KOPT-K1 (cell line): Measurements from ENCODE around the gene KIF14.
"Not testable (repeated sequence)": the region's sequence is repeated elsewhere in the genome, so short reads cannot be mapped to it uniquely, and the experiment has no call there.

Experiments used
- H3K27ac ChIP-seq: fragments of 200-600 bp; sonication (generic); 2 replicates; pipeline ENCODE4 v1.5.1; 2016; ENCODE audit warnings: antibody characterized with exemption, mild to moderate bottlenecking, low read depth, low read length; ENCODE audit not compliant: poor library complexity, severe bottlenecking
- H3K36me3 ChIP-seq: fragments of 200-600 bp; sonication (generic); 2 replicates; pipeline ENCODE4 v1.5.1; 2017; ENCODE audit warnings: antibody characterized with exemption, mild to moderate bottlenecking, low read length, moderate library complexity; ENCODE audit not compliant: insufficient read depth
- H3K9me3 ChIP-seq: fragments of 200-600 bp; sonication (generic); 2 replicates; pipeline ENCODE4 v1.5.1; 2017; ENCODE audit warnings: antibody characterized with exemption, low read length, mild to moderate bottlenecking; ENCODE audit not compliant: insufficient read depth, poor library complexity, severe bottlenecking

Gene KIF14

DNA sequence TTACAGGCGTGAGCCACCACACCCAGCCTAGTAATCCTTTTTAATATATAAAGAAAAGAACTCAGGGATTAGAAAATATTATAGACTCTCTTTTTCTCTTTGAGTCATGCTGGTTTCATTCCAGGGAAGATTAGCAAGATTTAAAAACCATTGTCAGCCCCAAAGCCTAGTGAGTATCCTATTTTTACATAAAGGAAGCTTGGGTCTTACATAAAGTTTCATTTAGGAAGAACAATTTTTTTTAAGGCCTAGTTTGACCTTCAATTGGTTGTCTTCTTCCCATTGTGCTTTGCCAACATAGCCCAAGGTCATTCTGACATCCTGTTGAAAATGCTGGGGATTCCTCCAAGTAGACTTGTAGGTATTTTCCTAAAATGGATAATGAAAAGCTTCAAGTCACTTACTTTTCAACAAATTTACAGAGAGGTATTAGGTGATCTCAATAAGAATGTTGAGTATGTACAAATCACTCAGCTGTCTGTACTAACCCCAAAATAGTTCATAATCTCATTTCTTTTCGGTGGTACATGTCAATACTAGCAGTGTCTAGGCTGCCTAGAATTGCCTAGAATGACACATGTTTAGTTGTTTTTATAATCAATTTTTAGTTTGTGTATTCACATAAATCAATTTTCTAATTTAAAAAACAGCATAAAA, 4.3 kb upstream of the KIF14 start:
- no peak overlapping the region for H3K27ac ChIP-seq
- no peaks in the 10 kb centered on the region for H3K9me3 ChIP-seq
- H3K36me3 ChIP-seq, result no peaks in the 10 kb centered on the region

GRCh38 chr1:200619894-200620272, 668 bp downstream of the KIF14 start:
- Histone ChIP-seq H3K27ac (peak overlapping the region; percentile 93), H3K9me3 (no peaks in the 10 kb centered on the region), H3K36me3 (peaks cover 42% of the 10 kb centered on the region)

DNA sequence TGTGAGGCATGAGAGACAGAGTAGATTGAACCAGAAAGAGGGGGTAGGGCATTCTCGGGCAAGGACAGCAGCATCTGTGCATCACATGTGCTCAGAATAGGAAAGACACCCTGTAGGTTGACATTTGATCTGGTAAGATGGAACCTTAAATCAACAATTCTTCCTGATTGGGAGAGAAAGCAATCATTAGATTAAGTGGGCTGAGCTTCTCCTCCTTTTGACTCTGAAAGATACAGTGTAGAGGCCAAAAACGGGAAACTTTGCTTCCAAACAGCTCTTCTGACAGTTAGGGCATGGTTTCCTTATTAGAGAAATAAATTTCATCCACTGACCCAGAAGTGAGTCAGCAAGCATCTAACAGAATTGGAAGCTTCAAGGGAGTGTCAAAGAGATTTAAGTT, 9.7 kb downstream of the KIF14 start:
- Histone ChIP-seq H3K9me3 (no peaks in the 10 kb centered on the region), H3K36me3 (peaks cover 99% of the 10 kb centered on the region), H3K27ac (no peak overlapping the region)

GRCh38 chr1:200602632-200603031, 17.9 kb downstream of the KIF14 start:
- Histone ChIP-seq H3K36me3 (peaks cover 99% of the 10 kb centered on the region), H3K27ac (no peak overlapping the region)

DNA sequence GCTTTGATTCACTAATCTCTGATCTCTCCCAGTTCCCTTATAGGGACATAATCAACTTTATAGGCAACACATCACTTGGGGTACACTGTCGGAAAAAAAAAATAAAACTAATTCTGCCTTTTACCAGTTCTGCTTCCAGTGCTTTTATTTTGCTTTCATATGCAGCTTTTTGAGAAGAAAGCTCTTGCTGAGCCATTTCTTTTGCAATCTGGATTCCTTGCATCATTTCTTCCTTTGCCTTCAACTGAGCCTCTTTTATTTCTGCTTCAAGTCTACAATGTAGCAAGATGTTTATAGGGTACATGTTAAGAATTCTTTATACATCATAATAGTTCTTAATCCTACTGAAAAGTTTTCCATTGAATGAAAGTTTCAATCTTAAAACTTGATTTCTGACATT, 30.6 kb downstream of the KIF14 start:
- H3K36me3 ChIP-seq, result peaks cover 99% of the 10 kb centered on the region
- H3K27ac ChIP-seq, result no peak overlapping the region
- H3K9me3 ChIP-seq, result no peaks in the 10 kb centered on the region

More at GRCh38 chr1:200602632-200603031, 17.9 kb downstream of the KIF14 start:
- H3K9me3 ChIP-seq, result no peaks in the 10 kb centered on the region

- H3K27ac ChIP-seq, result no peak overlapping the region
- peaks cover 98% of the 10 kb centered on the region for H3K36me3 ChIP-seq
- H3K9me3 ChIP-seq, result no peaks in the 10 kb centered on the region
Measured at GRCh38 chr1:200588698-200589097, 31.9 kb downstream of the KIF14 start.

GRCh38 chr1:200564319-200564718, 56.2 kb downstream of the KIF14 start:
- H3K36me3 ChIP-seq, result peaks cover 95% of the 10 kb centered on the region
- no peaks in the 10 kb centered on the region for H3K9me3 ChIP-seq
- H3K27ac ChIP-seq, result no peak overlapping the region

DNA sequence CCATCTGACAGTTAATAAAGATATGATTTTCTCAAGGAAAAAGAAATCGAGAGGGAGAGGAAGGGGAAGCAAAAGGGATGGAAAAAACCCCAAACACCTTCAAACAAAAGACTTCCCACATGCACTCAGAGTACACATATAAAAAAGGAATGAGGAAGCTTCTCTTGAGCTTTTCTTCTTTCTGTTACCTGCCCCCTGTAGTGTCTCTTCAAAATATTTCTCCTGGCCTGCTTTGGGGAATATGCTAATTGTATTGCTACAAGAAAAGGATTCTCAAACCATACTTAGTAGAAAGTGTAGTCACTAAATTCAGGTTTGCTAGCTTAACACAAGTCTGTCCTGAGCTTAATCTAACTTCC, 58.7 kb downstream of the KIF14 start:
- H3K36me3 ChIP-seq, result peaks cover 97% of the 10 kb centered on the region
- no peak overlapping the region for H3K27ac ChIP-seq
- H3K9me3 ChIP-seq, result no peaks in the 10 kb centered on the region

DNA sequence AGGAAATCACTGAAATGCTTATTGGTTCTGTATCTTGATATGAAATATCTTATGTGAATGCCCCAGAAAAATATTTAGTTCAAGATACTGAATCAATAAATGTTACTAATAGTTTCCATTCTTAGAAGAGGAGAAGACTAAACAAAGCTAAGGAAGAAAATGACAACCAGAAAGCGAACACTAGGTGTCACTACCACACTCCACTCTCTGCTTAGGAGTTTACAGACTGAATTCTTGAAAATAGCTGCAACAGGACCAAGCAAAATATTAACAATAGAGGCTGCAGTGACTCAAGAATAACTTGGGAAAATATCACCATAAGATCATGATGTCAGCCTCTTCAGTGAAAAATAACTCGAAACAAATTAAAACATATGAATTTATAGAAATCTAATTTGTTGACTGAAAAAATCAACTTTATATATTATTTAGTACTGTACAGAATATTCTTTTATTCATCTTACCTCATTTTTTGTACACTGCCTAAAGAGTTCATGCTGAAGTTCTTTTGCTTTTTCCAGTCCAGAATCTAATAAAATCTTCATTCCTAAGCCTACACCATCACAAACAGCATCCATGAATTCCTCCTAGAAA, 61.6 kb downstream of the KIF14 start:
- H3K36me3 ChIP-seq, result peaks cover 92% of the 10 kb centered on the region
- no peak overlapping the region for H3K27ac ChIP-seq
- no peaks in the 10 kb centered on the region for H3K9me3 ChIP-seq

DNA sequence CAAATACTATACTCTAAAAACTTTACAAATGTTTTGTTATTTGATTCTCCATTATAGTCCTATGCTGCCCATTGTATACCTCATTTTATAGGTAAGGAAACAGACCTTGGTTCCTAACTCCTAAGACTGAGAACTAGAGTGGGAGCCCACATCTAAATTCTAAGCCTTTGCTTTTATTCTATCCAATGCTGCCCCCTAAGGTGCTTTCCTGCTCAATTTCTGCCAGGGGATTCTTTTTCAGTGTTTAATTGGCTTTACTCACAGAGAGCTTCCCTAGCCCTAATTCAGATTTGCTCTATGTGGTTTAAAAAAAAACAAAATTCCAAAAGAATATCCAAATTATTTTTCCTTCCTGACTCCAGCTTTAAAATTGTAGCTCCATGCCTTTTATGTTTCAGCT, 64.5 kb downstream of the KIF14 start:
- no peak overlapping the region for H3K27ac ChIP-seq
- H3K36me3 ChIP-seq, result peaks cover 88% of the 10 kb centered on the region
- no peaks in the 10 kb centered on the region for H3K9me3 ChIP-seq

GRCh38 chr1:200552737-200553136, 67.8 kb downstream of the KIF14 start:
- H3K36me3 ChIP-seq, result peaks cover 62% of the 10 kb centered on the region
- not testable (repeated sequence) for H3K9me3 ChIP-seq, H3K27ac ChIP-seq

DNA sequence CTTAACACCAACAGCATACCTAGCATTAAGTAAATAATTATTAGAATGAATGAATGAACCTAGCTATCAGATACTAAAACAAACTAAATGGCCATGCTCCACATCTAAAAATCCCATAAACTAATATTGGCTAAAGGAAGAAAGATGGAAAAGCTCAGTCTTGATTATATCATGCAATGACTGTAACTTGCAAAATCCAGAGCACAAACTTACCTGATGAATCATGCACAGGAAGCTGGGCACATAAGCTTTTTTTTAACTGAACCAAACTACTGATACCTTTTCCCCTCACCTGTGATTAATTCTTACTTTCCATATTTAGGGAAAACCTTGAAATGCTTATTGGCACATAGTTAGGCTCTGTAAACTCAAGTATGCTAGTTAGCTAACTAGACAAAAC, 70.2 kb downstream of the KIF14 start:
- H3K9me3 ChIP-seq, result no peaks in the 10 kb centered on the region
- peaks cover 42% of the 10 kb centered on the region for H3K36me3 ChIP-seq
- H3K27ac ChIP-seq, result no peak overlapping the region

DNA sequence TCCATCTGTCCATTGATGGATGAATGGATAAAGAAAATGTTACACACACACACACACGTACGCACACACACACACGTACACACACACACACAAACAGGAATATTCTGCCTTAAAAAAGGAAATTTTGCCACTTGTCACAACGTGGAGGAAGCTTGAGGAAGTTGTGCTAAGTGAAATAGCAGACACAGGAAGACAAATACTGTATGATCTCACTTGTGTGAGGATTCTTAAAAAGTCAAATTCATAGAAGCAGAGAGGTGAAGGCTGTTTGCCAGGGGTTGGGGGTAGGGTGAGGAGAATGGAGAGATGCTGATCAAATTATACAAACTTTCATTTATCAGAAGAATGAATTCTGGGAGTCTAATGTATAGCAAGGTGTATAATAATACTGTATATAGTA, 73.2 kb downstream of the KIF14 start:
- Histone ChIP-seq H3K36me3 (peaks cover 18% of the 10 kb centered on the region), H3K9me3 (no peaks in the 10 kb centered on the region), H3K27ac (no peak overlapping the region)

DNA sequence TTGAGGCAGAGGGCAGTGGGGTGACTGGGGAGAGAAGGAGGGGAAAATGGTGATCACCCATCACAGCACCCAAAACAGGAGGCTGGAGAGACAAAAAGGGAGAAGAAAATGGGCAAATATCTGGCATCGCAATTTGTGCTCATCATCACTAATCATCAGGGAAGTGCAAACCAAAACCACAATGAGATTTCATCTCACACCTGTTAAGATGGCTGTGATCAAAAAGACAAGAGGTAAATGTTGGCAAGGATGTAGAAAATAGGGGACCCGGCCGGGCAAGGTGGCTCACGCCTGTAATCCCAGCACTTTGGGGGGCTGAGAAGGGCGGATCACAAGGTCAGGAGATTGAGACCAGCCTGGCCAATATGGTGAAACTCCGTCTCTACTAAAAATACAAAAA, 74.0 kb downstream of the KIF14 start:
- peaks cover 11% of the 10 kb centered on the region for H3K36me3 ChIP-seq
- no peak overlapping the region for H3K27ac ChIP-seq
- no peaks in the 10 kb centered on the region for H3K9me3 ChIP-seq

GRCh38 chr1:200542162-200542561, 78.4 kb downstream of the KIF14 start:
- Histone ChIP-seq H3K9me3 (no peaks in the 10 kb centered on the region), H3K36me3 (no peaks in the 10 kb centered on the region), H3K27ac (no peak overlapping the region)

DNA sequence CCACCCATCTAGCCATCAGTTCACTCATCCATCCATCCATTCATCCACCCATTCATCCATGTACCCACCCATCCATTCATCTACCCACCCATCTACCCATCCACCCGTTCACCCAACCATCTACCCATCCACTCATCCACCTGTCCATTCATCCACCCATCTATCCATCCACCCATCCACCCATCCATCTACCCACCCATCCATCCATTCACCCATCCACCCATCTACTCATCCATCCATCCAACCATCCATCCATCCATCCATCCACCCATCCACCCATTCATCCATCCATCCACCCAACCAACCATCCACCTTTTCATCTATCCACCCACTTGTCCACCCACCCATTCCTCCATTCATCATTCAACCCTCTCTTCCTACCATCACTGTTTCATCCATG, 80.3 kb downstream of the KIF14 start:
- H3K36me3 ChIP-seq, result no peaks in the 10 kb centered on the region
- H3K9me3 ChIP-seq, result no peaks in the 10 kb centered on the region
- H3K27ac ChIP-seq, result no peak overlapping the region
